Measurements from ENCODE around the gene FAM149A.

FAM149A gene

DNA sequence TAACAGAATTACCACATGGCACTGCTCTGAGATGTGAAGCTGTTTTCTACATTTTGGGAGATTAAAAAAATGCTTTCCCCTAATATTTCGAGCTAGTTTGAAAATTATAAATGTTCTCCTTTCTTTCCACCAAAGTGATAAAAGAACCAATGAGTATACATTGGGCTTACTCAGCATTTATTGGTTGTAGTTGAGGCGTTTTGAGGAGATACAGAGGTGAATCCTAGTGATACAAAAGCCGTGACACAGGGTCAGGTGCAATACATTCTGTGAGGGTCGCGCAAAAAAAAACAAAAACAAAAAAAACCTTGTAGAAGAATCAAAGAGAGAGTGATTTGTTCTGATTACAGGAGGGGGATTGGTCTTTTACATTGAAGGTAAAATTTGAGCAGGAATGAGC is 54.5 kb downstream of the FAM149A start:
- no peak for DNase-seq (ENCODE audit: low spot score)

DNA sequence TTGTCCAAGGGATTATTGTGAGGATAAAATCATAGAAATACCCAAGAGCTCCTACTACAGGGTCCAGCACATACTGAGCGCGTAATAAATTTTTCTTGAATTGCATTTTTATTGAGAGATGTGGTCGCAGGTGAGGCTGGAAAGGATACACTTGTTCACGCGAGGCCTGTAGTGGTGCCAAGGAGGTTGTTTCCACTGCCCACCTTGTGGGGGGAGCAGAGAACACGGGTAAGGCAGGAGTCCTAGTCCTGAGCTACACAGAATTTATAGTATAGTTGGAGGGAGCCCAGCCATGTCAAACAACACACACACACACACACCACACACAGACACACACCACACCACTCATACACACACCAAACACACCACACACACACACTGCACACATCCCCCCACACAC is 55.1 kb downstream of the FAM149A start:
- DNase-seq (ENCODE audit: low spot score), result no peak

DNA sequence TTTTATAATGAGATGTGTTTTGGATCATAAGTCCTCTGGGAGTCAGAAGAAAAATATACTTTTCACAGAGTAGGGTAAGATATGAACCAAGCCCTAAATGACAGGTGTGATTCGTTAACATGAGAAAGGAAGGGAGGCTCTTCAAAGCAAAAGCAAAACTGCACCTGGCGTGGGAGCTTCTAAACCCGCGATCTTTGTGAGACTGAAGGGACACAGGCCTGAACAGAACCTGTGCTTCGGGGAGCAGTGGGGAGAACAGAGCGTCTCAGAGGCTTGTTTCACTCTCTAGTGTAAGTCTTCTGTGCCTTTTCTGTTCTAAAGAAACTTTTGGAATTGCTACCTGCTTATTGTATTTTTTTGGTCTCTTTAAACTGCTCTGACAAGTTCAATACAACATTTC is 56.6 kb downstream of the FAM149A start:
- DNase-seq (ENCODE audit: low spot score), result no peak

DNA sequence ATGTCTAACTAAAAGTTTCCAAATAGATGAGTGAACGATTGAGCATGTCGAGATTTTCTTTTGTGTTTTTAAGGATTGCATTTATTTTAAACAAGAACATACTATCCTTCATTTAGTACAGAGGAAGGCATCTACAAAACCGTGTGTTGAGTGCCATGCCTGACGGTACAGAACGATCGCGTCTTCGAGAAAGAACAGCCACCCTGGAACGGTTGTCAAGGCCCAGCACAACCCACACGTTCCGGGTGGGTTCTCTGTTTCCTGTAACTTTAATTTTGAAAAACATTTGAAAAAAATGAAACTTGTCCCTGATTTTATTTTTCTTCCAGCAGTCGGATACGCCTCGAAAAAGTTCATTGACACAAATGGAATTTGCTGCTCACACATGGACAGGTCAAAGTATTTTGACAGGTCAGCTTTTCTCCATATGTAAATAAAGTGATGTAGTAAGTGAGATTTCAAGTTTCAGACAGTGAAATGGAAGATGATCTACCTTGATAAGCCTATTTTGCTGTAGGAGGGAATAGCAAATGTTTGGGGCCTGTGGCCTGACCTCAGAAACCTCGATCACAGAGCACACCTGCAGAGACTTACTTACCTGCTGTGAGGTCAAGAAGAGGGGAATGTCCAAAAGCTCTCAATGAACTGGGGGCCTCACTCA is 62.5 kb downstream of the FAM149A start:
- no peak for DNase-seq (ENCODE audit: low spot score)

DNA sequence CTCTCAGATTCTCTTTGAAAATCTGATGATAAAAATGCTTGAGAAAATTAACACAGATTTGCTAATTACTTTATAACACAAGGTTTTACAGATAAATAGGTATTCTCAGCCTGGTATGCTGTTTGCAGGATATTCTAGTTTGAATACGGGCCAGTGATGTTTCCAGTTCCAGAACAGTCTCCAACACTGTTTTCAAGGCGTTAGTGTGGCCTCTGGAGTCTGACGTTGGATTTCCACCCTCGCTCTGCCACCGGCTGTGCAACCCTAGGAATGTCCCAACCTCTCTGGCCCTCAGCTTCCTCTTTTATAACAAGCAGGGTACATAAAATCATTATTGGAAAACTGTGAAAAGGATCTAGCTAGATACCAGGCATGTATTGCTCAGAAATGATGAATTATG is 63.1 kb downstream of the FAM149A start:
- no peak for DNase-seq (ENCODE audit: low spot score)

DNA sequence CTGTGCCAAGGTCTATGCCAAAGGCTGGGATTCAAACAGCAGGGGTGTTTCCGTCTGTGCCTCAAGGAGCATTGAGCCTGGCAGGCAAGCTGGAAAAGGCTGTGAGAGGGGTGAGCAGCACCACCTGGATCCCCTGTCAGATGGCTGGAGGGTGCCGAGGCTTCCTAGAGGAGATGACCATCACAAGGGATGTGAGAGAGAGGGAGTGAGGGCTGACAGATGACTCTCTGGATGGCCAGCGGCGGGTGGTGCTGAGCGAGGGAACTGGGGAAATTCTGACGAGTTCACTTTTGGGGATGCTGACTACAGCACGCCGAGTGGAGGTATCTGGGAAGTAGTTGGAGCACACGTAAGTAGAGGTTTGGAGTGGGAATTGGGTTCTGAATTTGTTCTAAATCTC is 64.2 kb downstream of the FAM149A start:
- DNase-seq (ENCODE audit: low spot score), result no peak

DNA sequence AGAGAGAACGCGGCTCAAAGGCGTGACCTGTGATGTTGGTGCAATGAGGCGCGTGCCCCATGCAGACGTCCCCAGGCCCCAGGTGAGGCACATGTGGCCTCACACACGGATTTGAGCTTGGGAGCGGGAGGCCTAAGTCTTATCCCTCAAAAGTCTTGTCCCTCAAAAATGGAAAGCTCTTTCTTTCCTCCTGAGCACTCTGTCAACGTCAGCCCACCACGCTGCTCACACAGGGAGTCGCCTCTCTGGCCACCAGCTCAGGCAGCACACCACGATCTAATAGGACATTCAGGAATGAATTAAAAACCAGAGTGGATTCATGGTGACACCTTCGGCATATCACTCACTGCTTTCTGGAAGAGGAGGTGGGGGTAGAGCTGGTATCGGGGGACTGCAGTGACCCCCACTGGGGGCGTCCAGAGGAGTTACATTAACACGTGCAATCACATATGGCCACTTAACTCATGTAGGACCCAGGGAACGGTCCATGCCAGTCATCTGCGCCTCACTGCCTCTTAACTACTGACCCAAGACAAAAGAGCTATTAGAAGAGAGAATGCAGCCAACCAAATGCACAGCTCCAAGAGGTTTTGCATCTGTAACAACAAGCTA is 64.9 kb downstream of the FAM149A start:
- DNase-seq (ENCODE audit: low spot score), result no peak

DNA sequence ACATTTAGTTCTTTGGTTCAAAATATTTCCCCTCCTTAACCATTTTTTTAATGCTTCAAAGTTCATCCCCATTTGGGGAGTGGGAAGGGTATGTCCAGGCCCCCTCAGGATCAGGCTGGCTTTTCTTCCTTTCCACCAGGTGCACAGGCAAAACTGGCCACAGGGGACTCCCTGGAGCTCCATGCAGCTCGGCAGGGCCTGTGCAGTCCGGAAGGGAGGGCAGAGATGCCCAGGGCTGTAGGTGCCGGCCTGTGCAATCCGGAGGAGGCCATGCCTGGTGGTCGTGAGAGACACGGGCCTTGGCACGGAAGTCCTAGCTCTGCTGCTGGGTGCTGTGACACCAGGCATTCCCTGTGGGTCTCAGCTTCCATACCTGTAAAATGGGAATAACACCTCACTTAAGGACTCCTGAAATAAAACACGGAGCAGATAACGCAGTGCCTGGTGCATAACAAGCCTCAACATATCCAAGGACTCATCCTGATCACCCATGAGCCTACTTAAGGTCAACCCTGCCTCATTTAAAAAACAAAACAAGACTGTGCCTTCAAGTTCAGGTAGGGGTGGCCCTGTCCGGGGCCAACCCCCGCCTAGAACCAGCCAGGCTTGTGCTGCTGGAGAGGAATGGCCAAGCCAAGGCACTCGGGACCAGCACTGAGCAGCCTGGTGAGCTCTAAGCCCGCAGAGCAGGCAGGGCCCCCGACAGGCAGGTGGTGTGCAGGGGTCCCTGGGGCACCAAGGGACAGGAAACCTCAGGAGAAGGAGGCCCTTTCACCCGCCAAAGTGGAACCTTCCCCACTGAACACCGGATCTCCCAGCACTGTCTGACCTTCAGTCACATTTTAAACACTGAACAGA is 65.7 kb downstream of the FAM149A start:
- DNase-seq (ENCODE audit: low spot score), result no peak

DNA sequence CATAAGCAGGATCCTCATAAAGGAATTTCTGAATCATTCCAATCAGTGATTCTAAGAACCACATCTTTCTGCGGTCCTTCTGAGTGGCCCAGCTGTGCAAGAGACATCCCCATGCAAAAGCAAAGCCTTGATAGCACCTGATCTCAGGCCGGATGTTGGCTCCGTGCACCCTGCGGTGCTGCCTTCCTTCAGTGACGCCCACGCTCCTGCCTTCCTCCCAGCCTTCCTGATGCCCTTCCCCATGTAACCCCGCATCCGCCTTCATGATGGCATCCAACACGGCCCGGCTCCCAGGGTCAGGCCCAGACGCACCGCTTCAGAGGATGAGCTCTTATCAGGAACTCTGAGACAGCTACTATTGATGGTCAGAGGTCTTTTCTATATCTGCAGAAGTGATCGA is 66.5 kb downstream of the FAM149A start:
- no peak for DNase-seq (ENCODE audit: low spot score)

DNA sequence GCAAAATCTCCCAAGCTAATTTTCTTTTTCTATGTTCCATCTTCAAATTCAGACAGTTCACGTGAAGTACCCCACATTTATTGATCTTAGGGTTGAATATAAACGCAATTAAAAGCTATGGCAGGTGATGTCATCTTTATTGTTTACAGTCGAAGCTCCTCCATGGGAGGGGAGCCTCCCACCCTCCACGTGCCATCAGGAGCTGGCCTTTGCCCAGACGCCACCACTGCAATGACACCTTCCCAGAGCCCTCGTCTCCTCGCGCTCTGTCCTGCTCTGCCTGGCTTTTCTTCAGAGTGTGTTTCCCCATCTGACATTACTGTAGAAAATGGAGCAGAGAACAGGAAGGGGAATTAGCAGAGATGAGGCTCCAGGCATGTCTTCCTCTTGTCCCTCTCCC is 68.0 kb downstream of the FAM149A start:
- DNase-seq (ENCODE audit: low spot score), result no peak

DNA sequence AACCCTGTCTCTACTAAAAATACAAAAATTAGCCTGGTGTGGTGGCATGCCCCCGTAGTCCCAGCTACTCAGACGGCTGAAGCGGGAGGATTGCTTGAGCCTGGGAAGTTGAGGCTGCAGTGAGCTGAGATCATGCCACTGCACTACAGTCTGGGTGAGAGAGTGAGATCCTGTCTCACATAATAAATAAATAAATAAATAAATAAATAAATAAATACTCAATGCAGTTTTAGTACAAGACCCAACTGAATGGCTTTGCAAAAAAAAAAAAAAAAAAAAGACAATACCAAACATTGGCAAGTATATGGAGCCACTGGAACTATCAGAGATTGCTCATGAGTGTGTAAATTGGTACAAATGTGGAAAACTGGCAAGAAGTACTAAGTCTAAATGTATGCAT is 83.6 kb downstream of the FAM149A start:
- DNase-seq (ENCODE audit: low spot score), result no peak

DNA sequence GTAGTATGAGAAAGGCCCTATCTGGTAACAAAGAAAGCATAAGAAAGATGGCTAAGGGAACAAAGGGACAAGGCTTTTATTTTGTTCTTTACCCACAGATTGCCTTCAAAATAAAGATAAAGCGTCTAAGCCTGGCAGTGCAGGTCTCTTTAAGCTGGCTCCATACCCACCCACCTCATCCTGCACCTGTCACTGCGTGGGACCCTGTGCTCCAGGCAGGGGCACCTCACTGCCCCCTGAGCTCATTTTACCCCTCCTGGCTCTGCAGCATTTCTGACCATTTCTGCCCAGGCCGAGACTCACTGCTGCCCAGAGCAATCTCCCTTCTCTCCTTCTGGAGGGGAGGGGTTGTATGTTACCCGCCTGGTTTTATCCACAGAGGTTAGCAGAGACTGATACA is 85.2 kb downstream of the FAM149A start:
- no peak for DNase-seq (ENCODE audit: low spot score)

DNA sequence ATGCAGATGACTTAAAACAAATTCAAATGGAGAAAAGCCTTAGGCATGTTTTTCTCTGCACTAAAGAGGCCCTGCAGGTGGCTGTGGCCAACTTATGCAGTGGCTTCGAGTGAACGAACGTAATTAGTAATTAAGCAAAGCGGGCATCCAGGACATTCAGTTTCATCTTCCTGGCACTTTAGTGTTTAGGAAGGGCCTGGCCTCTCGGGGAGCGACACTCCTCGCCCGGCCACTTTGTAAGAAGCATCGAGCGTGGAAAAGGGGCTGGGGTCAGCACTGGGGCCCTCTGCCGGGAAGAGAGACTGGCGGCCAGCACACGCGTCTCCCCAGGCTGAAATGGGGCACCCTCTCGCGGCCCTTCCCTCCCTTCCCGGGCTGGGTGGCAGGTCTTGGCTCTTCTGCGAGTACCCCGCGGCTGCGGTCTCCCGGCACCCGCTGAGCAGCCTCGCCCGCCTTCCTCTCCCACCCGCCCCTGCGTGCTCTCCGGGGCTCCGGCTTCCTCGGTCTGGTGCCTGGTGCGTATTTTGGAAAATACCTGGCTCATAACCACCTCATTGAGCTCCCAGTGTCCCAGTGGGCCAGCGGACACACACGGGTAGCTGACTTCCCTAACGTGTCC is 86.2 kb downstream of the FAM149A start:
- peak; percentile 50 for DNase-seq (ENCODE audit: low spot score)

DNA sequence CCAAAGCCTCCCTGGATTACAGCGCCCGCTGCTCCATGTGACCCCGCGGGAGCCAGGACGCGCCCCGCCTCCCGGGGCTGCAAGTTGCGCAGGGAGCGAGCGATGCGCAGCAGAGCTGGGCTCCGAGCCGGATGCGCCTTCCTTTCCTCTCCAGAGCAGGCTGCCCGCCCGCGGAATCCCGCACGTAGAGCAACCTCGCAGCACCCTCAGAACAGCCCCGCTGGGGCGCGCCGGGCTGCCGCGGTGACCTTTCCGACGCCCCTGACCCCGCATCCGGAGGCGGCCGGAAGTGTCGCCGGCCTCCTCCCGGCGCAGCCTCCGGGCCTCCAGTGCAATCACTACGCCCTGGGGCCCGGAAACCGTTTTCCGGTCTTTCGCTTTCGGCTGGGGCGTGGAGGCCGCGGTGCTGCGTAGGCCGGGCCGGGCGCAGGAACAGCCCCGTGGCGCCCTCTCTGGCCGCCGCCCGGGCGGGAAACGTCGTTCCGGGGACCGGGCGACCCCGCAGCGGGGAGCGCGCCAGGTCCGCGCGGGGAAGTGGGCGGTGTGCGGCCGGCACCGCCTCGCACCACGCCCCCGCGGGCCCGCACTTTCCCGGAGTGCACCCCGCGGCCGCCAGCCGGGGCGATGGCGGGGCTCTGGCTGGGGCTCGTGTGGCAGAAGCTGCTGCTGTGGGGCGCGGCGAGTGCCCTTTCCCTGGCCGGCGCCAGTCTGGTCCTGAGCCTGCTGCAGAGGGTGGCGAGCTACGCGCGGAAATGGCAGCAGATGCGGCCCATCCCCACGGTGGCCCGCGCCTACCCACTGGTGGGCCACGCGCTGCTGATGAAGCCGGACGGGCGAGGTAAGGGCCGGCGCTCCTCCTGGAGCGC is 86.9 kb downstream of the FAM149A start, which contains the start of gene CYP4V2:
Gene CYP4V2, plus strand, starts transcription at position 368 of the 866 bp plus-strand sequence. Its CDS starts 257 bp downstream, at position 625.
- DNase-seq (ENCODE audit: low spot score), result peak; percentile 59

DNA sequence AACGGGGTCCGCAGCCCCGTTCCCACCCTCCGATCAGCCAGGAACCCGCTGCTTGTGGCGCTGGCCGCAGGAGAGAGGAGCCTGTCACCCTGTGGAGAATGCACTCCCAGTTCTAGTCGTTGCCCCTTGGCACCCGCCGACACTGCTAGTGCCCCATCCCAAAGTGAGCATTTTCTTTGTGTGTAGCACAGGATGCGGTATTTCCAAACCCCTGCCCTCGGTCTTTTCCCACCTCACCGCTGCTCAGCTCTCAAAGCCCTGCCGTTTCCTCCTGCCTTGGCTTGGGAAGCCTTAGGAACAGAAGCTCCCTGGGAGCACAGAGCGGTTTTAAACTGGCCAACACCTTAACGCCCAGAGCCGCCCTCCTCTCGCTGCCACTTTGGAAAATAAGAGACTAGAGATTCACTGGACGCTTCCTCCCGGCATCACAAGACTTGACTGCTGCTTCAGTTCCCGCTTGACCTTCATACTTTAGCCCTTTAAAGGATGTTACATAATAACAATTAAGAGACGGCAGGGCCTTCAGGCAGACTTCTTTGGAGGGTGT is 87.6 kb downstream of the FAM149A start:
- DNase-seq (ENCODE audit: low spot score), result peak; percentile 73

DNA sequence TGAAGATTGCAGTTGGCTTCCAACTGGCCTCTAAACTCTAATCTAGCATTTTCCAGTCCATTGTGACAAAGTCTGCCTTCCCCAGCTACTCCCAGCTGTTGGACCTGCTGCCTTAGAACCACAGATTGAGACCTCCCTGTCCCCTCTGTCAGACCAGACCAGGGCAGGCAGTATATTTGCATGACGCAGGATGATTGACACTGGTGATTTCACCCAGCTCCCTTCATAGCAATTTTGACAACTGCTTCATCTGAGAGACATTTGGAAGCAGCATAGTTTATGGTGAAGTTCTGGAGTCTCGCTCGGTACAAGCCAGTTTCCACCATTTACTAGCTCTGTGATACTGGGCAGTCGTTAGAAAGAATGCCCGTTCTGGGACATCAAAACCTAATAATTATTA is 89.3 kb downstream of the FAM149A start:
- no peak for DNase-seq (ENCODE audit: low spot score)

DNA sequence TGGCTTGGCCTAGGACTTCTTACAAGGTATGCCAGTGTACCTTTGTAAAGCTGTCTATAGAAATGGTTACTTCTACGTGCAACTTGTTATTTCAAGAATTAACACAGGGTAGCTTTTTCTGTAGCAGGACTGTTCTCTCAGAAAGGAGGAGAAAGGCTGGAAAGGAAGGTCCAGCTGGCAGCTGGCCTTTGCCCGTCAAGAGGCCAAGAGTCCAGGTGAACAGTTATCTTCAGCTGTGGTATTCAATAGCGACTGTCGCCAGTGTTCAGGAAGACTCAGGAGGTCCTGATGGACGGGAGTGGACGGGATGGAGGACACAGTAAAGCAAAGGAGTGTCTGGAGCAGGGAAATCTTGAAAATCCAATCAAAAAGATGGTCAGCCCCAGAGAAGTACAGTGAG is 91.6 kb downstream of the FAM149A start:
- DNase-seq (ENCODE audit: low spot score), result no peak

DNA sequence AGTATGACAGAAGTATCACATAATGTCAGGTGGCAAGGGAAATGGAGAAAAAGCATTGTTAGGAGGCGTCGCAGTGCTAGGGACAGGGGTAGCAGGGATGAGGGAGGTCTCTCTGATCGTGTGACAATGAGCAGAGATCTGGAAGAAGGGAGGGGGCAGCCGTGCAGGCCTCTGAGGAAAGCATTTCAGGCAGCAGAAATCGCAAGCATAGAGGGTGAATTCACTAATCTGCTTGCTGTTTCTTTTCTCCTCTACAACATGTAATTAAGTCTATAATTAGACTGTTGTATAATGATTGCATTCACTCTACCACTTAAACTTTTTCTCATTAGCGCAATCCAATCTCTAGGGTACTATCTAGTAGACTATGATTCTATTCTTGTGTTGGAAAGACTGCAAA is 96.0 kb downstream of the FAM149A start:
- no peak for DNase-seq (ENCODE audit: low spot score)

DNA sequence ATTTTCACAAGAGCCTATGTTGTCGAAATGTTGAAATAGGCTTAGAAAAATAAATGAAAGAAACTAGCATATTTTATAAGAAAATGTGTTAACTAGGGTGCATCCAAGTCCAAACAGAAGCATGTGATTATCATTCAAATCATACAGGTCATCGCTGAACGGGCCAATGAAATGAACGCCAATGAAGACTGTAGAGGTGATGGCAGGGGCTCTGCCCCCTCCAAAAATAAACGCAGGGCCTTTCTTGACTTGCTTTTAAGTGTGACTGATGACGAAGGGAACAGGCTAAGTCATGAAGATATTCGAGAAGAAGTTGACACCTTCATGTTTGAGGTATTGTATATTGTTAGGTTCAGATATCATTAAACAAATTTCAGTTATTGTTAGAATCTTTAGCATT is 96.5 kb downstream of the FAM149A start:
- DNase-seq (ENCODE audit: low spot score), result no peak

DNA sequence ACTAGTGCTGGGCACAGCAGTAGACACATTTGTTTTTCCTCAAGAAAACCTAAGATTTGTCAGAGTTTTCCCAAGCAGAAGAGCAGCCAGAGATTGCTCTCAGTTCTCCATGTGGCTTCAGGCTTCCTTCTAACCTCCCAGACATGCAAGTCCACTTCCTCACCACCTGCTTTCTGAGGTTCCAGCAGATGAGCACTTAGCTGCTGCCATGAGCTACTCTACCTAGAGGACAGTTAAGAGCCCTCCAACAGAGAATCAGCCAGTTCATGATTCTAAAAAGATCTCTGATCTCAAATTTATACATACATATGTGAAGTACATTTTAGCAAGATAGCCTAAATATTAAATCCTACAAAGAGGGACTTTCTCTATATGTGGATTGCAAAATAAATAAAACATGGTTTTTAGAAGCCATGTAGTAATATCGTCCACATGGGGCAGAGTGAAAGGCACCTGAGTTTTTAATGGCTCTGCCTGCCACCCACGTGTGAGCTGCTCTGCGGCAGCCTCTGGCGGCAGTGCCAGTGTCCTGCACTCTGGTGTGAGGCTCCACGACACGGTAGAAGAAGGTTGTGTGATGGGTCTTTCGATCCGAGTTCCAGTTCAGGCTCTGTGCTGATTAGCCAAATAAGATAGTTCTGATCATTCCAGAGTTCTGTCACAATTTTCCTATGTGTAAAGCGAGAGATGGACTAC is 97.2 kb downstream of the FAM149A start:
- peak; percentile 55 for DNase-seq (ENCODE audit: low spot score)

Measured in cerebellar cortex (tissue), 1 donor.